B cell (primary cell): ENCODE data around the gene MANEA.

Experiments
- CTCF ChIP-seq: fragments of 200-600 bp; IDR thresholded peaks from one replicate; pipeline ENCODE4 v1.8.0; 2022; ENCODE audit warnings: antibody characterized with exemption, mild to moderate bottlenecking
- EZH2 ChIP-seq: IDR thresholded peaks from 2 replicates; pipeline ENCODE4 v1.6.1; 2012; ENCODE audit warnings: borderline replicate concordance, low read depth, mild to moderate bottlenecking, moderate library complexity, low read length; ENCODE audit not compliant: insufficient read depth, poor library complexity, severe bottlenecking

GRCh38 chr6:95589067-95589466, 11.7 kb downstream of the MANEA start:
- TF ChIP-seq CTCF (no peak), EZH2 (no peak)
